Measurements from ENCODE around the gene CTPS2. TPM values are rescaled to one million over a fixed set of nuclear protein-coding genes. Genes with fewer than 3 reads are reported as not detected.

CTPS2 gene
- polyA plus RNA-seq, 1 of the 3 experiments (the other 2 are of a cell fraction) = 6.1 TPM

DNA sequence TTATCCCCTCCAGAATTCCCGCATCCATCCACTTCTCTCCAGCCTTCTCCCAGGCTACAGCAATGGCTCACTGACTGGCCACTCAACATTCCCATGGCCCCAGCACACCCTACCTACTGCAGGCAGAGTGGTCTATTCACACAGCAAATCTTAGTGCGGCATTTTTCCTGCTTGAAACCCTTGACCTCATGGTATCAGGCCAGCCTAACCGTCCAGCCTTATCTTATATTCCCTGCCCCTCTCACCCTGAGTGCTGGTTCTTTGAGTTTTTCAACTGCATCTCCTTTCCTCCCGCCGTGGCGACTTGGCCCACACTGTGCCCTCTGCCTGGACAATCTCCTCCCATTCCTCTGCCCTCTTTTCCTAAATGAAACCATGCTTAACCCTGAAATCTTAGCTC, 72.5 kb downstream of the CTPS2 start:
- H3K4me1 ChIP-seq (ENCODE audit: control insufficient read depth in 1 of 2, insufficient read depth in 2 of 2, low read depth in 1 of 2, low read length in 1 of 2) = peaks cover 0 to 7% of the 10 kb centered on the region in 2 experiments; a peak in 1 of 4 replicates

GRCh38 chrX:16638533-16638932, 73.9 kb downstream of the CTPS2 start:
- H2AFZ ChIP-seq (ENCODE audit: low read depth) = no peak overlapping the region
- no peaks in the 10 kb centered on the region for H3K79me2 ChIP-seq (ENCODE audit: insufficient read depth)
- CTCF ChIA-PET = interaction anchor here (1.6 kb wide), 1 partner anchor 9 kb away, joined by 3 read pairs; no protein-coding TSS in a partner anchor
- peaks cover 0 to 5% of the 10 kb centered on the region in 2 experiments for H3K36me3 ChIP-seq (replicated peaks in 1 of 2; ENCODE audit: control insufficient read depth in 1 of 2, insufficient read depth in 2 of 2, low read length in 1 of 2)
- DNase-seq = no peak
- 71% methylated on average over 7 of the region's 7 CpGs for WGBS (ENCODE audit: low lambda C conversion rate)
- TF ChIP-seq RXRA (IDR thresholded peaks at IDR 0.05; ENCODE audit: borderline replicate concordance, low read depth) (peak; percentile 26; the same call in 1 of the 2 replicates), SIN3A (IDR thresholded peaks at IDR 0.05; ENCODE audit: borderline replicate concordance, low read depth, low read length) (no peak)
- no peak overlapping the region for H3K9ac ChIP-seq
- no peaks in the 10 kb centered on the region for H3K27me3 ChIP-seq (ENCODE audit: insufficient read depth)
- H3K4me2 ChIP-seq = no peak overlapping the region
- POLR2A ChIA-PET = no interaction called here
- H3K4me1 ChIP-seq (ENCODE audit: control insufficient read depth in 1 of 2, insufficient read depth in 2 of 2, low read depth in 1 of 2, low read length in 1 of 2) = peaks cover 0 to 8% of the 10 kb centered on the region in 2 experiments; a peak in 2 of 4 replicates
- H3F3A ChIP-seq (replicated peaks; ENCODE audit: insufficient read depth) = peaks cover 24% of the 10 kb centered on the region
- H3K9me2 ChIP-seq = no peaks in the 10 kb centered on the region
- no peaks in the 10 kb centered on the region for H4K20me1 ChIP-seq (ENCODE audit: insufficient read depth)
- H3K9me3 ChIP-seq = no peaks in the 10 kb centered on the region
- no peak overlapping the region for H3K4me3 ChIP-seq (ENCODE audit: low read depth in 2 of 2, low read length in 1 of 2)
- H3K27ac ChIP-seq (ENCODE audit: low read depth in 2 of 2, low read length in 1 of 2) = peak overlapping the region in 1 of 2 experiments; percentile 38; a peak in 2 of 4 replicates

More for the DNA sequence above, 72.5 kb downstream of the CTPS2 start:
- Histone ChIP-seq H3K9me3 (no peaks in the 10 kb centered on the region), H3K27ac (ENCODE audit: low read depth in 2 of 2, low read length in 1 of 2) (no peak overlapping the region), H3K4me3 (ENCODE audit: low read depth in 2 of 2, low read length in 1 of 2) (no peak overlapping the region), H3K36me3 (replicated peaks in 1 of 2; ENCODE audit: control insufficient read depth in 1 of 2, insufficient read depth in 2 of 2, low read length in 1 of 2) (peaks cover 0 to 5% of the 10 kb centered on the region in 2 experiments), H3K4me2 (no peak overlapping the region), H3K79me2 (ENCODE audit: insufficient read depth) (no peaks in the 10 kb centered on the region), H3F3A (replicated peaks; ENCODE audit: insufficient read depth) (peaks cover 10% of the 10 kb centered on the region), H4K20me1 (ENCODE audit: insufficient read depth) (no peaks in the 10 kb centered on the region), H2AFZ (ENCODE audit: low read depth) (no peak overlapping the region), H3K9me2 (no peaks in the 10 kb centered on the region), H3K9ac (no peak overlapping the region), H3K27me3 (ENCODE audit: insufficient read depth) (no peaks in the 10 kb centered on the region)
- DNase-seq = no peak
- 91% methylated on average over 6 of the region's 6 CpGs for WGBS (ENCODE audit: low lambda C conversion rate)
- TF ChIP-seq RAD21 (IDR thresholded peaks at IDR 0.05; ENCODE audit: low read length) = no peak
- CTCF ChIA-PET = no interaction called here
- POLR2A ChIA-PET = no interaction called here

DNA sequence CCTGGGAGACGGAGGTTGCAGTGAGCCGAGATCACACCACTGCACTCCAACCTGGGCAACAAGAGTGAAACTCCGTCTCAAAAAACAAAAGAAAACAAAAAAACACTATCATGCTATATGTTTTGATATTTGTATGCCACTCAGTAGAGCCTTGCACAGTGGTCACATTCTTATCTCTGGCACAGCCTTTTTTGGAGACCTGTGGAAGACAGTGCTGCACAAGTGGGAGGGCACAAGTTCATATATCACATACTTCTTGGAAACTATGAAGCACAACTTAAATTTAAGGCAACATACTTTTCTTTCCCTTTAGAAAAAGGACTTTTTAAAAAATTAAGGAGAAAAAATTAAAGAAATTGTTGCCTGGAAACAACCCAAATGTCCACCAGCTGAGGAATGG, 76.9 kb downstream of the CTPS2 start:
- 75% methylated on average over 3 of the region's 3 CpGs for WGBS (ENCODE audit: low lambda C conversion rate)
- no peak overlapping the region for H3K27ac ChIP-seq (ENCODE audit: low read depth in 2 of 2, low read length in 1 of 2)
- TF ChIP-seq USF2 (IDR thresholded peaks at IDR 0.05; ENCODE audit: borderline replicate concordance, low read depth, low read length) (no peak), RXRA (IDR thresholded peaks at IDR 0.05; ENCODE audit: borderline replicate concordance, low read depth) (no peak), MEF2A (IDR thresholded peaks at IDR 0.05; ENCODE audit: borderline replicate concordance, low read depth) (no peak), ZBTB33 (IDR thresholded peaks at IDR 0.05; ENCODE audit: borderline replicate concordance, low read depth) (no peak), GATA2 (CRISPR knock-in tag; IDR thresholded peaks at IDR 0.05) (no peak), SMC3 (IDR thresholded peaks at IDR 0.05; ENCODE audit: low read depth, low read length) (no peak), TCF12 (IDR thresholded peaks at IDR 0.05) (no peak), MXI1 (IDR thresholded peaks at IDR 0.05; ENCODE audit: low read depth, low read length) (no peak)
- TF ChIP-seq, protein P1, sequence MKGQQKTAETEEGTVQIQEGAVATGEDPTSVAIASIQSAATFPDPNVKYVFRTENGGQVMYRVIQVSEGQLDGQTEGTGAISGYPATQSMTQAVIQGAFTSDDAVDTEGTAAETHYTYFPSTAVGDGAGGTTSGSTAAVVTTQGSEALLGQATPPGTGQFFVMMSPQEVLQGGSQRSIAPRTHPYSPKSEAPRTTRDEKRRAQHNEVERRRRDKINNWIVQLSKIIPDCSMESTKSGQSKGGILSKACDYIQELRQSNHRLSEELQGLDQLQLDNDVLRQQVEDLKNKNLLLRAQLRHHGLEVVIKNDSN (IDR thresholded peaks at IDR 0.05; ENCODE audit: borderline replicate concordance, low read depth) = no peak

More for the DNA sequence above, 76.9 kb downstream of the CTPS2 start:
- CTCF ChIA-PET = no interaction called here
- no peaks in the 10 kb centered on the region for H4K20me1 ChIP-seq (ENCODE audit: insufficient read depth)
- DNase-seq = no peak
- H3F3A ChIP-seq (replicated peaks; ENCODE audit: insufficient read depth) = peaks cover 29% of the 10 kb centered on the region
- H3K9ac ChIP-seq = no peak overlapping the region
- H3K9me3 ChIP-seq = no peaks in the 10 kb centered on the region
- H3K9me2 ChIP-seq = no peaks in the 10 kb centered on the region
- H3K4me2 ChIP-seq = no peak overlapping the region
- POLR2A ChIA-PET = no interaction called here
- H2AFZ ChIP-seq (ENCODE audit: low read depth) = no peak overlapping the region
- H3K79me2 ChIP-seq (ENCODE audit: insufficient read depth) = peaks cover 13% of the 10 kb centered on the region; the same call in 1 of the 2 replicates
- peaks cover 0 to 5% of the 10 kb centered on the region in 2 experiments for H3K36me3 ChIP-seq (replicated peaks in 1 of 2; ENCODE audit: control insufficient read depth in 1 of 2, insufficient read depth in 2 of 2, low read length in 1 of 2)
- H3K27me3 ChIP-seq (ENCODE audit: insufficient read depth) = no peaks in the 10 kb centered on the region
- H3K4me1 ChIP-seq (ENCODE audit: control insufficient read depth in 1 of 2, insufficient read depth in 2 of 2, low read depth in 1 of 2, low read length in 1 of 2) = peaks cover 0 to 11% of the 10 kb centered on the region in 2 experiments; a peak in 2 of 4 replicates
- no peak overlapping the region for H3K4me3 ChIP-seq (ENCODE audit: low read depth in 2 of 2, low read length in 1 of 2)

All from SK-N-SH (cell line).